ENCODE results near the gene CASP2. TPM values are rescaled to one million over a fixed set of nuclear protein-coding genes. Genes with fewer than 3 reads are reported as not detected.
"Not testable (repeated sequence)": the region's sequence is repeated elsewhere in the genome, so short reads cannot be mapped to it uniquely, and the experiment has no call there.

CASP2 gene
- total RNA-seq, 2 donors from 2014 or later = 82.0 to 118 TPM

GRCh38 chr7:143284591-143285469, 3.3 kb upstream of the CASP2 start, which contains the start of gene TMEM139:
TMEM139 (plus strand) TSS chr7:143284958; CDS start chr7:143285958, 1,000 bp downstream.
- Mint-ChIP-seq H3K36me3 (peaks cover 23 to 32% of the 10 kb centered on the region in 2 donors), H3K27ac (peak within 1 kb of the TSS; percentile 18 to 37), H3K9me3 (peaks cover 5 to 10% of the 10 kb centered on the region in 2 donors)
- DNase-seq (ENCODE audit: low spot score in 2 of 2) = no peak
- ATAC-seq = no peak

- DNase-seq (ENCODE audit: low spot score in 2 of 2) (no peak), ATAC-seq (no peak)
- H3K27ac Mint-ChIP-seq = peak overlapping the region in 1 of 2 donors; percentile 18
- H3K9me3 Mint-ChIP-seq = peaks cover 5 to 10% of the 10 kb centered on the region in 2 donors
- H3K36me3 Mint-ChIP-seq = peaks cover 27 to 38% of the 10 kb centered on the region in 2 donors
These were observed 2.7 kb upstream of the CASP2 start for GRCh38 chr7:143285470-143285778.

GRCh38 chr7:143285806-143286521, 2.2 kb upstream of the CASP2 start:
- ATAC-seq = no peak
- peak overlapping the region in 1 of 2 donors; percentile 18 for H3K27ac Mint-ChIP-seq
- DNase-seq (ENCODE audit: low spot score in 2 of 2) = no peak
- peaks cover 27 to 43% of the 10 kb centered on the region in 2 donors for H3K36me3 Mint-ChIP-seq
- peaks cover 5 to 10% of the 10 kb centered on the region in 2 donors for H3K9me3 Mint-ChIP-seq

GRCh38 chr7:143286522-143286890, 1.6 kb upstream of the CASP2 start:
- H3K36me3 Mint-ChIP-seq = peaks cover 33 to 48% of the 10 kb centered on the region in 2 donors
- H3K9me3 Mint-ChIP-seq = peaks cover 5 to 10% of the 10 kb centered on the region in 2 donors
- H3K27ac Mint-ChIP-seq = no peak overlapping the region
- ATAC-seq (no peak), DNase-seq (ENCODE audit: low spot score in 2 of 2) (no peak)

- DNase-seq (ENCODE audit: low spot score in 2 of 2) = no peak
- peaks cover 5 to 10% of the 10 kb centered on the region in 2 donors for H3K9me3 Mint-ChIP-seq
- ATAC-seq = no peak
- peak overlapping the region; percentile 81 to 92 for H3K27ac Mint-ChIP-seq
- peaks cover 33 to 56% of the 10 kb centered on the region in 2 donors for H3K36me3 Mint-ChIP-seq
These were observed 714 bp upstream of the CASP2 start for GRCh38 chr7:143287339-143287934.

- Mint-ChIP-seq H3K27ac (peak overlapping the region; percentile 92 to 96), H3K9me3 (peaks cover 5 to 10% of the 10 kb centered on the region in 2 donors), H3K36me3 (peaks cover 39 to 67% of the 10 kb centered on the region in 2 donors)
- DNase-seq (ENCODE audit: low spot score in 2 of 2) = no peak
- ATAC-seq = no peak
These were observed 685 bp downstream of the CASP2 start for GRCh38 chr7:143288836-143289235.

- H3K36me3 Mint-ChIP-seq = peaks cover 44 to 73% of the 10 kb centered on the region in 2 donors
- ATAC-seq (peak in 1 of 2 donors; percentile 10), DNase-seq (ENCODE audit: low spot score in 2 of 2) (no peak)
- H3K9me3 Mint-ChIP-seq = peaks cover 5 to 10% of the 10 kb centered on the region in 2 donors
- H3K27ac Mint-ChIP-seq = peak overlapping the region; percentile 92 to 96
These were observed 1.3 kb downstream of the CASP2 start for GRCh38 chr7:143289421-143289820.

GRCh38 chr7:143289888-143290287, 1.7 kb downstream of the CASP2 start:
- not testable (repeated sequence) for H3K9me3 Mint-ChIP-seq; ATAC-seq; DNase-seq (ENCODE audit: low spot score in 2 of 2)
- peaks cover 49 to 78% of the 10 kb centered on the region in 2 donors for H3K36me3 Mint-ChIP-seq
- peak overlapping the region; percentile 92 to 96 for H3K27ac Mint-ChIP-seq

- ATAC-seq (no peak), DNase-seq (ENCODE audit: low spot score in 2 of 2) (no peak)
- Mint-ChIP-seq H3K36me3 (peaks cover 52 to 82% of the 10 kb centered on the region in 2 donors), H3K9me3 (peaks cover 5 to 10% of the 10 kb centered on the region in 2 donors), H3K27ac (peak overlapping the region; percentile 92 to 96)
These were observed 2.1 kb downstream of the CASP2 start for GRCh38 chr7:143290293-143290692.

GRCh38 chr7:143292876-143293275, 4.7 kb downstream of the CASP2 start:
- H3K9me3 Mint-ChIP-seq = peaks cover 2% of the 10 kb centered on the region in 2 donors
- ATAC-seq = no peak

GRCh38 chr7:143295870-143296269, 7.7 kb downstream of the CASP2 start:
- peaks cover 42 to 61% of the 10 kb centered on the region in 2 donors for H3K36me3 Mint-ChIP-seq
- DNase-seq (ENCODE audit: low spot score in 2 of 2) (no peak), ATAC-seq (no peak)
- H3K9me3 Mint-ChIP-seq = no peaks in the 10 kb centered on the region
- peak overlapping the region in 1 of 2 donors; percentile 12 for H3K27ac Mint-ChIP-seq

More at GRCh38 chr7:143292876-143293275, 4.7 kb downstream of the CASP2 start:
- peaks cover 46 to 80% of the 10 kb centered on the region in 2 donors for H3K36me3 Mint-ChIP-seq
- DNase-seq (ENCODE audit: low spot score in 2 of 2) = no peak
- no peak overlapping the region for H3K27ac Mint-ChIP-seq

- ATAC-seq (no peak), DNase-seq (ENCODE audit: low spot score in 2 of 2) (no peak)
- peak overlapping the region in 1 of 2 donors; percentile 12 for H3K27ac Mint-ChIP-seq
- H3K9me3 Mint-ChIP-seq = no peaks in the 10 kb centered on the region
- peaks cover 39 to 59% of the 10 kb centered on the region in 2 donors for H3K36me3 Mint-ChIP-seq
These were observed 8.5 kb downstream of the CASP2 start for GRCh38 chr7:143296686-143297085.

GRCh38 chr7:143299346-143299745, 11.2 kb downstream of the CASP2 start:
- no peak for DNase-seq (ENCODE audit: low spot score in 2 of 2)
- H3K27ac Mint-ChIP-seq = no peak overlapping the region
- ATAC-seq = no peak
- H3K36me3 Mint-ChIP-seq = peaks cover 29 to 52% of the 10 kb centered on the region in 2 donors
- no peaks in the 10 kb centered on the region for H3K9me3 Mint-ChIP-seq

GRCh38 chr7:143299840-143300239, 11.7 kb downstream of the CASP2 start:
- ATAC-seq (peak; percentile 66 to 80), DNase-seq (ENCODE audit: low spot score in 2 of 2) (peak in 1 of 2 donors; percentile 68)
- H3K27ac Mint-ChIP-seq = no peak overlapping the region
- H3K9me3 Mint-ChIP-seq = no peaks in the 10 kb centered on the region
- H3K36me3 Mint-ChIP-seq = peaks cover 27 to 51% of the 10 kb centered on the region in 2 donors

GRCh38 chr7:143300959-143301935, 13.1 kb downstream of the CASP2 start:
- peaks cover 37 to 51% of the 10 kb centered on the region in 2 donors for H3K36me3 Mint-ChIP-seq
- no peak for DNase-seq (ENCODE audit: low spot score in 2 of 2)
- H3K27ac Mint-ChIP-seq = peak overlapping the region in 1 of 2 donors; percentile 81
- ATAC-seq = no peak
- H3K9me3 Mint-ChIP-seq = no peaks in the 10 kb centered on the region

GRCh38 chr7:143303733-143304132, 15.6 kb downstream of the CASP2 start:
- Mint-ChIP-seq H3K27ac (no peak overlapping the region), H3K9me3 (no peaks in the 10 kb centered on the region), H3K36me3 (peaks cover 53 to 70% of the 10 kb centered on the region in 2 donors)
- DNase-seq (ENCODE audit: low spot score in 2 of 2) (no peak), ATAC-seq (no peak)

Measured in activated naive CD4-positive, alpha-beta T cell treated with anti-CD3 and anti-CD28 coated beads, Interleukin-2, amount 50 U/mL, for 72 hours (primary cell).